Neural cell (in vitro differentiated cells): ENCODE measurements around the gene MTLN.
"Not testable (repeated sequence)": the region's sequence is repeated elsewhere in the genome, so short reads cannot be mapped to it uniquely, and the experiment has no call there.

Experiments used
- CTCF ChIP-seq: fragments of 450-650 bp; IDR thresholded peaks from 2 replicates; pipeline ENCODE4 v1.5.1; 2014; ENCODE audit warnings: antibody characterized with exemption, mild to moderate bottlenecking, moderate library complexity; ENCODE audit not compliant: poor library complexity, severe bottlenecking
- EP300 ChIP-seq: fragments of 450-650 bp; conservative IDR thresholded peaks from 2 replicates; pipeline ENCODE4 v1.6.1; 2014; ENCODE audit warnings: antibody characterized with exemption, mild to moderate bottlenecking, moderate library complexity; ENCODE audit not compliant: poor library complexity, severe bottlenecking
- EZH2 ChIP-seq: fragments of 200-600, 300-800 bp; shearing (Covaris generic), sonication (generic); IDR thresholded peaks from 2 replicates; pipeline ENCODE4 v1.6.1; 2014; ENCODE audit warnings: antibody characterized with exemption, low read length, borderline replicate concordance, mild to moderate bottlenecking; ENCODE audit not compliant: insufficient read depth, poor library complexity, severe bottlenecking

GRCh38 chr2:110234514-110234913, 22.2 kb upstream of the MTLN start:
- not testable (repeated sequence) for TF ChIP-seq EP300, EZH2, CTCF
